ENCODE results near the gene DCP2. TPM values are rescaled to one million over a fixed set of nuclear protein-coding genes. Genes with fewer than 3 reads are reported as not detected.
A peak's percentile ranks its signal among the peaks of the same experiment; 100 is the strongest.

The DCP2 gene
- total RNA-seq, 1 experiment from 2014 or later = 176 TPM

GRCh38 chr5:112983363-112983762 is 6.8 kb downstream of the DCP2 start:
- Histone ChIP-seq H3K4ac (ENCODE audit: low read depth, low read length) (no peak overlapping the region), H3K27ac (ENCODE audit: insufficient read length, low read depth, low read length) (no peak overlapping the region), H3K79me1 (ENCODE audit: insufficient read depth, low read depth, low read length, poor library complexity, severe bottlenecking) (peaks cover 10% of the 10 kb centered on the region), H4K91ac (ENCODE audit: insufficient read length, low read depth, low read length) (no peak overlapping the region), H3K56ac (ENCODE audit: insufficient read length, low read depth, low read length) (no peak overlapping the region), H2BK12ac (ENCODE audit: insufficient read length, low read depth, low read length) (no peak overlapping the region), H4K20me1 (ENCODE audit: control insufficient read depth, insufficient read depth, insufficient read length) (peaks cover 3% of the 10 kb centered on the region), H4K8ac (replicated peaks; ENCODE audit: insufficient read length, low read depth, low read length) (no peak overlapping the region), H3K23me2 (ENCODE audit: insufficient read length, low read depth, low read length, poor library complexity, severe bottlenecking) (no peaks in the 10 kb centered on the region), H3K9me3 (ENCODE audit: control insufficient read depth, low read depth, low read length) (no peaks in the 10 kb centered on the region), H3T11ph (ENCODE audit: low read length) (no peak overlapping the region), H2BK5ac (ENCODE audit: insufficient read length, low read length) (no peak overlapping the region), H3K79me2 (ENCODE audit: insufficient read depth, low read length) (peaks cover 38% of the 10 kb centered on the region), H2BK15ac (ENCODE audit: low read depth, low read length) (no peak overlapping the region), H2BK120ac (ENCODE audit: low read depth, low read length, poor library complexity, severe bottlenecking) (no peak overlapping the region), H3K27me3 (ENCODE audit: insufficient read depth, low read length) (no peaks in the 10 kb centered on the region), H3K4me2 (ENCODE audit: insufficient read depth, insufficient read length, low read length) (no peak overlapping the region), H3K23ac (ENCODE audit: insufficient read length, low read depth, low read length) (no peak overlapping the region), H3K4me1 (ENCODE audit: insufficient read depth, low read length) (peaks cover 7% of the 10 kb centered on the region; the same call in 1 of the 2 replicates), H4K5ac (ENCODE audit: insufficient read length, low read depth, low read length) (no peak overlapping the region), H2AFZ (ENCODE audit: low read length) (no peak overlapping the region), H3K9ac (ENCODE audit: extremely low read depth, insufficient read length, low read length) (no peak overlapping the region), H2AK5ac (ENCODE audit: insufficient read length, low read length) (no peak overlapping the region), H3K14ac (ENCODE audit: insufficient read depth, low read length) (no peak overlapping the region), H2BK20ac (ENCODE audit: low read depth, low read length, poor library complexity, severe bottlenecking) (no peak overlapping the region), H3K18ac (ENCODE audit: insufficient read length, low read depth, low read length) (no peak overlapping the region)
- peaks cover 50% of the 10 kb centered on the region in 2 experiments for H3K4me1 Mint-ChIP-seq
- WGBS (ENCODE audit: extremely low coverage, insufficient read length, low lambda C conversion rate) = no CpG with 5 or more reads among the region's 2 CpGs
- peak overlapping the region in 1 of 3 experiments; percentile 10; a peak in 3 of 7 replicates for H3K27ac Mint-ChIP-seq
- no peaks in the 10 kb centered on the region for H3K9me3 Mint-ChIP-seq
- peaks cover 0 to 26% (median 15%) of the 10 kb centered on the region in 3 experiments; a peak in 5 of 7 replicates for H3K36me3 Mint-ChIP-seq (ENCODE audit: insufficient read depth in 1 of 3, low read depth in 3 of 3)
- DNase-seq = no peak
- no peak for TF ChIP-seq CTCF (conservative IDR thresholded peaks at IDR 0.05)
- H3K27me3 Mint-ChIP-seq (ENCODE audit: low read depth) = no peaks in the 10 kb centered on the region
- no peak overlapping the region for H3K4me3 Mint-ChIP-seq

Measured in H9 (cell line).